ACHN (cell line): Measurements from ENCODE around the gene SHLD1.
A peak's percentile ranks its signal among the peaks of the same experiment; 100 is the strongest.
"Not testable (repeated sequence)": the region's sequence is repeated elsewhere in the genome, so short reads cannot be mapped to it uniquely, and the experiment has no call there.

Experiments
- DNase-seq: peaks from one replicate; pipeline ENCODE4 v3.0.0-alpha.2; 2015
- in situ Hi-C: cut with HindIII; loops from 2 replicates; pipeline ENCODE4 v1.10.0; 2017; ENCODE audit warnings: low sequenced_read_pairs, low pct_ligation_motif_present, low pct_unique_long_range_greater_than_20kb

SHLD1 gene

GRCh38 chr20:5749952-5750779, at the start of gene SHLD1:
Gene SHLD1, plus strand, starts transcription at chr20:5750401. Its CDS starts 22,465 bp downstream, at chr20:5772866.
- peak; percentile 81 for DNase-seq
- in situ Hi-C loops, result no loop called here

- in situ Hi-C loops, DNase-seq: not testable (repeated sequence)
Measured at GRCh38 chr20:5702339-5702738, 47.9 kb upstream of the SHLD1 start.

- DNase-seq, result no peak
- in situ Hi-C loops, result no loop called here
Measured at GRCh38 chr20:5703681-5704101, 46.5 kb upstream of the SHLD1 start.

GRCh38 chr20:5705827-5706226, 44.4 kb upstream of the SHLD1 start:
- in situ Hi-C loops, result no loop called here

GRCh38 chr20:5706797-5707196, 43.4 kb upstream of the SHLD1 start:
- in situ Hi-C loops, result no loop called here
- no peak for DNase-seq

More at GRCh38 chr20:5705827-5706226, 44.4 kb upstream of the SHLD1 start:
- no peak for DNase-seq

- in situ Hi-C loops, result no loop called here
- no peak for DNase-seq
Measured at GRCh38 chr20:5710551-5710950, 39.6 kb upstream of the SHLD1 start.

- in situ Hi-C loops, result no loop called here
- DNase-seq, result no peak
Measured at GRCh38 chr20:5714261-5715041, 35.8 kb upstream of the SHLD1 start.

GRCh38 chr20:5715071-5715841, 34.9 kb upstream of the SHLD1 start:
- no peak for DNase-seq
- in situ Hi-C loops, result no loop called here

GRCh38 chr20:5716953-5717352, 33.2 kb upstream of the SHLD1 start:
- DNase-seq, result no peak
- in situ Hi-C loops, result no loop called here

GRCh38 chr20:5718896-5719595, 31.2 kb upstream of the SHLD1 start:
- no peak for DNase-seq
- in situ Hi-C loops, result no loop called here

GRCh38 chr20:5719861-5720403, 30.3 kb upstream of the SHLD1 start:
- no peak for DNase-seq
- in situ Hi-C loops, result no loop called here

GRCh38 chr20:5720696-5721095, 29.5 kb upstream of the SHLD1 start:
- no peak for DNase-seq
- in situ Hi-C loops, result no loop called here

GRCh38 chr20:5721356-5721755, 28.8 kb upstream of the SHLD1 start:
- in situ Hi-C loops, result not testable (repeated sequence)

GRCh38 chr20:5722927-5723326, 27.3 kb upstream of the SHLD1 start:
- in situ Hi-C loops, result no loop called here
- no peak for DNase-seq

More at GRCh38 chr20:5721356-5721755, 28.8 kb upstream of the SHLD1 start:
- not testable (repeated sequence) for DNase-seq

GRCh38 chr20:5725183-5725463, 25.1 kb upstream of the SHLD1 start:
- in situ Hi-C loops, result not testable (repeated sequence)

GRCh38 chr20:5727018-5727515, 23.1 kb upstream of the SHLD1 start:
- in situ Hi-C loops, result no loop called here
- no peak for DNase-seq

More at GRCh38 chr20:5725183-5725463, 25.1 kb upstream of the SHLD1 start:
- DNase-seq, result not testable (repeated sequence)

- in situ Hi-C loops, result no loop called here
- DNase-seq, result no peak
Measured at GRCh38 chr20:5729348-5729747, 20.9 kb upstream of the SHLD1 start.

GRCh38 chr20:5730131-5730530, 20.1 kb upstream of the SHLD1 start:
- in situ Hi-C loops, result no loop called here
- no peak for DNase-seq
